Anterior cingulate cortex (tissue), 58 donors: ENCODE measurements around the gene FOXI1.

Source experiments
- DNase-seq, 58 donors: peaks; one replicate each; lab custom pipeline; 2025; lab: John Stamatoyannopoulos, UW

Gene FOXI1

DNA sequence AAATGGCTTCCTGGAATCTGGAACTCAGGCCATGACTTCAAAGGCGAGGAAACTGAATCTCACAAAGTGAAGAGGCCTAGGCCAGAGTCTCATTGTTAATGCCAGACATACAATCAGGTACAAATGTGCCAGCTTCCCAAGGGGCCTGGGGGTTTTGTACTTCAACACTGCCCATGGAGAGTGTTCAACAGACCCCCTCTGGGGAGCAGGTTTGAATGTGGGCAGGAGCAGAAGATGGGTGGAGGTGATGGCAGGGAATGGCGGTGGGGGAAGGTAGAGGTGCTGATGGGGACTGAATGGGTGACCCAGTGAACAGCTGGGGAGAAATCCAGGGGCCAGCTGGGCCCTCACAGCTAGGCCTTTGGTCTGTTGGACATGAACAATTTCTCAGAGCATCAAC is 12.0 kb downstream of the FOXI1 start:
- no peak for DNase-seq

DNA sequence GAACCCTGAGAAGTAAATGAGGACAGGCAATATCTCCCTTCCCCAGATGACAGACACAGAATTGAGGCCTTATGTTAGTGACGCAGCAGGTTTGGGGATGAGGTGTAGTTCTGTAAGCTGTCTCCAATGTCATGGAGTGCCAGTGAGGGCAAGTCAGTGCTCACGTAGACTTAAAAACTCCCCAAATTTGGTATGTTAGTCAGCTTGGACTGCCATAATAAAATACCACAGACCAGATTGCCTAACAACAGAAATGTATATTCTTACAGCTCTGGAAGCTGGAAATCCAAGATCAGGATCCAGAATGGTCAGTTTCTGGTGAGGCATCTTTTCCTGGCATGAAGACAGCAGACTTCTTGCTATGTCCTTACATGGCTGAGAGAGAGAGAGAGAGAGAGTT is 14.9 kb downstream of the FOXI1 start:
- DNase-seq: no peak

DNA sequence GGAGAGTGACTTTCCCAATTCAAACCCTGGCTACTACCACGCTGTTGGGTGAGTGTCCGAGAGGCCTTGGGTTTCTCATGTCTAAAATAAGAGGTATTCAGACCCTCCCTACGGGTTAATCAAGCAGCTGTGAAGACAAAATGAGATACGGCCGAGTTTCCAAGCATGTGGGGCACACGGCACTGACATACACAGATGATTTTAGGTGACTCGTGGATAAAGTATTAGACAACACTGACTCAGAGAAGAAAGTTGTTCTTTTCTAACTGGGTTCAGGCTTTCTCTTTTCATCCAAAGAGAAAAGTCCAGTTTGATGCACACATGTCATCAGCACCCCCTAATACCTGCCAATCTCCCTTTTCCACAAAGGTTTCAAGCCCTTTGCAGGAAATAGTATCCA is 15.6 kb downstream of the FOXI1 start:
- no peak for DNase-seq

DNA sequence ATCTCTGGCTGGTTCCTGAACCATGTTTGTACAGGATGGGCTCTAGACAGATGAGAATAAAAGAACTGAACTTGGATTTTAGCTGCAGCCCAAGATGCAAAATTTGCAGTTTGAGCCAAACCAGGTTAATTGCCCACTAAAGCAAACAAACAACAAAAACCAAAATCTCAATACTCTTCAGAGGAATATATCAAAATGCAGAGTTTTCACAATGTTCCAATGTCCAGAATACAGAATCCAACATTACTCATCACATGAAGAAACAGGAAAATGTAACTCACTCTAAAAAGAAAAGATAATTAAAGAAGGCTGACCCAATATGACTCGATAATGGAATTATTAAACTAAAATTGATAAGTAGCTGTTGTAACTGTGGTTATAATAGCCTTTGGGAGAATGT is 20.4 kb downstream of the FOXI1 start:
- DNase-seq: no peak

DNA sequence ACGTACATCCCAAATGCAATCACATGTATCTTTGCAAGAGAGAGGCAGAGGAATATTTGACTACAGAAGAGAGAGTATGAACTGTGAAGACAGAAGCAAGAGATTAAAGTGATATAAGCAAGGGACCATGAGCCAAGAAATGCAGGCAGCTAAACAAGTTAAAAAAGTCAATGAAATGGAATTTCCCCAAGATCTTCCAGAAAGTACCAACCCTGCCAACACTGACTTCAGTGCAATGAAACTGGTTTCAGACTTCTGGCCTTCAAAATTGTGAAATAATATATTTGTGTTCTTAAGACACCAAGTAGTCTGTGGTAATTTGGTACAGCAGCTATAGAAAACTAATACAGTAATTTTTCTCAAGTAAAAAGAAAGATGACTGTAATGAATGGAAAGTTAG is 20.9 kb downstream of the FOXI1 start:
- DNase-seq: no peak

DNA sequence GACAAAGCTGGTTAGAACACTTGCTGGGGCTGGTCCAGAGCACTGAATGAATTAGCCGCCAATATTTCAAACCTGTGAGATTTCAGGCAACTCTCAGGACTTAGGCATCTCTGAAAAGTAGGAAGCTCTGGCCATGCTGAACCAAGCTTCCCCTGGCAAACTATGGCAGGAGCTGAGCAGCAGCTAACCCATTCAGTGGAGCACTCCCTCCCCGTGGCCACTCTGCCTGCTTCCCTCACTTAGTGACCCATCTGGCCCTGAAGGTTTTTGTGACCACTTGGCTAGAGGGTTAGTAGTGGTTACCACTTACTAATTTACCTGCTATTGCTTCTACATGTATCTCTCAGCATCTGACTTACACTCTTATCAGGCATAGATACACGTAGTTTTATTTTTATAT is 25.5 kb downstream of the FOXI1 start:
- DNase-seq: no peak

DNA sequence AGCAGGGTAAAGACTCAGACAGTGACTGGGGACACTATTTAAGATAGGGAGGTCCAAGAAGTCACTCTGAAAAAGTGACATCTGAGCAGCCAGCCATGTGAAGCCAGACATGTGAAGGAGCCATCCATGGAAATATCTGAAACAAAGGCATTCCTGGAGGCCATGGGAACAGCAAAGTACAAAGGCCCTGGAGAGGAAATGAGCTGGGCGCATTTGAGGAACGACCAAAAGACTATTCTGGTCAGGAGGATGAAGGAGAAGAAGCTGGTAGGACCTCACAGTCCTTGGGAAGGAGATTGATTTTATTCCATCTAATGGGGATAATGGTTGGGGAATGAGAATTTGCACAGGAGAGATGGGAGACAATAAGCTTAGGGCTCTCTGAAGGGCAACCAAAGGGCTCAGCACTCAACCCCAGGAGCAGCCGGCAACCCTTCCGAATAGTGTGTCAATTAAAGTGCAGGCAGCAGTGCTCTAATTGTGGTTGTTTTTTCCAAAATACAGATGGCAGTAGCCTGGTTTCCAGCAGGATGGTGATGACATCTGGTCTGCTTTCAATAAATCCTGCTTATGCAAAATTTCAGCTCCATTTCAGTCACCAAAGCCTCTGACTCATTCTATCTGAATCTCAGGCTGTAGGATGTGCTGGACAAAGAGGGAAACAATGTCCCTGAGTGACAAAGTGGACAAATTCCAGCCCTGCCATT is 26.7 kb downstream of the FOXI1 start:
- DNase-seq: peak in 4 of 58 donors; percentile 19 to 52 (median 36)

DNA sequence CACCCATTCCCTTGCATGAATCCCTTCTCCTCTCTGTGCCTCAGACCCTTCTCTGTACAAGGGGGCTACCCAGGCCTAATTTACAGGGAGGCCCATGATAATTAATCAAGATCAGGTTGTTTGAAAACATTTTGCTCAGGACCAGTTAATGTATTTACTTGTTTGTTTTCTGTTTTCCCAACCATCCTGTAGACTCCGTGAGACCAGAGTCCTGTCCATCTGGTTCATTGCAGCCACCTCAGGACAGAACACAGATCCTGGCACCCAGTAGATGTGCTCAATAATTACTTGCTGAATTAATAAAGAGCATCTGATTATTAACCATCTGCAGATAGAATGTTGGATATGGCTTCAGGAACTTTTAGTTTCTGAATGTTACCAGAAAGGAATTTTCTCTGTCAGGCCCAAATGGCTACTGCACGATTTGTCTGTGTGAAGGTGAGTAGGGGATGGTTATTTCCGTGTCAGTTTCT is 27.3 kb downstream of the FOXI1 start:
- DNase-seq: no peak

DNA sequence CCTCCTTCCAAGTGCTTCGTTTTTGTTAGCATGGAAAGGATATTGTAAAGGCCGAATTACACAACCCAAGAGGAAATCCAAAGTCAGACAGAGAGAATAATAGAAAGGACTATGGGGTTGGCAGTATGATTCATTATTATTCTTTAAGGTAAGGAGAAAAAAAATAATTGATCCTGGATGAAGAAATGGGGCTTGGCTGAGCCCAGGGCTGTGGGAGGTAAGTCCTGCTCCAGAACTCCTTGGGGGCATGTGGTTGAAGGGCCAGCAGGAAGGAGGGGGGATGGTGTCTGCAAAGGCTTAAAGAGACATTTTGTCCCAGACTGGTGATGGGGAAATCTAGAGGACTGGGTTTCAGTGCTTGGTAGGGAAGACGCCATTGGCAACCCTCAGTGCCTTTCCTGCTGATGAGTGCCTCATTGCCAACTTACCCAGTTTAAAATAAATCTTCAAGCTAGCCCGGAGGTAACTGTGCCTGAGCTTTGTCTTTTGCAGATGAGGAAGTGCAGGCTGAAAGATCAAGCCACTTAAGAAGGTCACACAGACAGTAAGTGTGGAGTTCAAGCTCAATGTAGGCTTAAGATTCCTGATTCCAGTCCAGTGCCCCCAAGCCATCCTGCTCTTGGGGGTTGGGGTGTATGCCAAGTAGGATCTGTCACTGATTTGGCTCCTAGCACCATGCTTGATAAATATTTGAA is 30.2 kb downstream of the FOXI1 start:
- DNase-seq: no peak

DNA sequence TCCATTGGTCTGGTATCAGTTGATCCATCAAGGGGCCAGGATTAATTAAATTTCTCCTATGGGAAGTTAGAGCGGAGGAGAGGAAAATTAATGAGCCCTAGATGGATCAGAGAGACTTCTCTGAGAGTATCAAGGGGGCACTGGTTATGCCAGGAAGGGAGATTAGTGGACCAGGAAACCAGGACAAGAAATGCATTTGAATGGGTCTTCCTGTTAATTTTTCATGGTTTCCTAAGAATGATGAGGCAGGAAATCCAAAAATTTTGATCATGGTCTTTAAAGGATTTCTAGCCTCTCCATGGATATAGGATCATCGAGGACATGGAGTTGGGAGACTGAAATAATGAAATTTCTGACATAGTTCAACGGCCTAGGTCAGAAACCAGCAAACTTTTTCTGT is 30.8 kb downstream of the FOXI1 start:
- DNase-seq: no peak

DNA sequence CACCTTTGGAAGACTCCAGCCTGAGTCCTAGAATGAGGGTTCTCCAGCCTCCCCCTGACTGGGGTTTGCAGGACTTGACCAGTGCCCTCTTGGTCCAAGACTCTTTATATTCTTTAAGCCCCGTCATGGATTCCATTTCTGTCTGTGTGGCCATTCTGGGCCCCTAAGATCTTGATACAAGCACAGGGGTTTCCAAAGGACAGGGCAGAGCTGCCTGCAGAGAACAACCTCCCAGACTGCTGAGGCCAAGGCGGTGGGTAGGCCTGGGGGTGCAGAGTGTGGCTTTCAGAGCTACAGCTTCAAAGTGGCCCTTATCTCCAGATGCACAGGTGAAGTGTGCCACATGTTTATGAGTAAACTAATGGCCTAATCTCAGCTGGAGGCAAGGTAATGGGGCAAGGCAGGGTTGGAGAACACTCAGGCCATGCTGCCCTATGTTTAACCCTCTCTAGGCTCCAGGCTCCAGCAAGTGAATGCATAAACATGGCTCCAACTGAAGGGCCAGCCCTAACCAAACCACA is 32.1 kb downstream of the FOXI1 start:
- DNase-seq: no peak

DNA sequence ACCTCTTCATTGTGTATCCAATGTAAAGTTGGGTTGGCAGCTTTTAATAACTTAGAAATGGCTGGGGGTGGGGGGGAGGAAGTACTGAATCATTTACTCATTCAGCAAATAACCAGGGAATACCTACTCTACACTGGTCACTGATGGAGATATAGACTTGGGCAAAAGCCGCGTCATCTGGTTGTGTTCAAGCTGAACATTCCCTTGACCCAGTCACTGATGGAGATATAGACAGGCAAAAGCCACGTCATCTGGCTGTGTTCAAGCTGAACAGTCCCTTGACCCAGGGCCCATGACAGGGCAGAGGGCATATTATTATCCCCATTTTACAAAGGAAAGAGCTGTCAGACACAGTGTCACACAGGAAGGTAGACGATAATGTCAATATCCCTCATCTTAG is 32.6 kb downstream of the FOXI1 start:
- DNase-seq: no peak

DNA sequence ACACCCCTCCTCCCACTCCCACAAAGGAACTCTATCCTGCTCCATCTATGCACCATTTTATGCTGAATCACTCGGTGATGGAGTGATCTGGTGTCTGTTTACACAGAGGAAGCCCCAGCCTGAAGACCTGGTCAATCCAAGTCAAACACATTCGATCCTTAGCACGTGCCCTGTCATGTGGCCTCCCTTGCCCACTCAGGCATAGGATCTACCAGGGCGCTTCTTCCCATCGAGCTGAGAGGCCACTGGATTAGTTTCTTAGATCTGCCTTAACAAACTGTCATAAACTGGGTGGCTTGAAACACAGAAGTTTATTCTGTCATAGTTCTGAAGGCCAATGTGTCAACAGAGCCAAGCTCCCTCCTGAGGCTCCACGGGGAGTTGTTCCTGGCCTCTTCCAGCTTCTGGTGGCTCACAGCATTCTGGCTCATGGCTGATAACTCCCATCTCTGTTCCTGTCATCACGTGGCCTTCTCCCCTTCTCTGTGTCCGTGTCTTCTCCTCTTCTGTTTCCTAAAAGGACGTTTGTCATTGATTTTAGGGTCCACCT is 34.2 kb downstream of the FOXI1 start:
- DNase-seq: no peak

DNA sequence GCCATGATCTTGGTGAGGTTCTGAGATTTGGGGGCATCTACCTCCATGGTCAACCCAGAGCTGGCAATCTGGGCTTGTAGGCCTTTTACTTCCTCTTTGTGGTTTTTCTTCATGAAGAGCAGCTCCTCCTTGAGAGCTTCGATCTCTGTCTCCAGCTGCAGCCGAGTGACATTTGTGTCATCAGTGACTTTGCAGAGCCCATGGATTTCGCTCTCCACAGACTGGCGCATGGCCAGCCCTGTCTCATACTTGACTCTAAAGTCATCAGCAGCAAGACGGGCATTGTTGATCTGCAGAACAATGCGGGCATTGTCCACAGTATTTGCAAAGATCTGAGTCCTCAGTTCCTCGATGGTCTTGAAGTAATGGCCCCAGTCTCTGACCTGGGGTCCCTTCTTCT is 35.5 kb downstream of the FOXI1 start:
- peak in 20 of 58 donors; percentile 2 to 66 (median 37) for DNase-seq

DNA sequence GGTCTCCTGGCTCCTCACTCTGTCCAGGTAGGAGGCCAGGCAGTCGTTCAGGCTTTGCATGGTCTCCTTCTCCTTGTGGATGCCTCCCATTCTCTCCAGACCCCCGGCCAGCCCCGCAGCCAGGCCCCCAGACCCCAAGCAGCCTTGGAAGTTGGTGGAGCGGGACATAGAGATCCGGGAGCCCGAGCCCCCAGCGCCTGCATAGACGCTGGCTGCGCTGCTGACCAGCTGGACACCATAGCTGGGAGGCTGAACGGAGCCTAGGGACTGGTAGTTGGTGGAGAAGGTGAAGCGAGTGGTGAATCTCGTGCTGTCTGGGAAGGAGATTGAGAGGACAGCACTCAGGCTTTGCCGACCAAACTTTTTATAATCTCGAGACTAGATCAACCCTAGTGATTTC is 35.9 kb downstream of the FOXI1 start:
- no peak for DNase-seq

DNA sequence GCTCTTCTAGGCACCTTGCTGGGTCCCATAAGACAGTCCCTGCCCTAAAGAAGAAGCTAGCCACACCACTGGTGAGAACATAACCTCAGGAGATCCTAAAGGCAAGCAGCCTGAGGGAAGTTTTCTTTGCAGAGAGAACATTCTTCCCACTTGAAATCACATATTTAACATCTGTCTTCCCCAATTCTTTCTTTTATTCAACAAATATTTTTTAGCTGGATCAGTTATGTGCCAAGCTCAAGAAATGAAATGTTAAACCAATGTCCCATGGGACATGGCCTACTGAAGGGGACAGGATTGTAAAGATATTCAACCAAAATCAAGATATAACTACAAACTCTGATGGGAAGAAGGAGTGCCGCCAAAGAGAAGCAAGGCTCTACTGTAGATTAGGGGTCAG is 36.5 kb downstream of the FOXI1 start:
- no peak for DNase-seq

DNA sequence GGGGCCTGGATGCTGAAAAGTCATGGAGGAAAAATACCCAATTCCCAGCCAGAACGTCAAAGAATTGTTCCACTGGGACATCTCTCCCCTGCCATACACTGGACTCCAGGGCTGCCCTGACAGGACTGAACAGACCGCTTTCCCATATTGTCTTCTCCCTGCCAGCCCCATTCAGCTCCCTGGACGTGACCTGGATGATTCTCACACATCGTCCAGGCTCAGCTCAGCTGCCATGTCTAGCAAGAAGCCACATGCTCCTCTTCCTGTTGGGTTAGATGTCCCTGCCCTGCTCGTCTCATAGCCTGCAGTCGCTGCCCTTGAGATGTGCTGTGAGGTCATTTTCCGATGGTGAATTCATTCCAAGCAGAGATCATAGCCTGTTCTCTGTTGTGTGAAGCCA is 37.4 kb downstream of the FOXI1 start:
- no peak for DNase-seq

DNA sequence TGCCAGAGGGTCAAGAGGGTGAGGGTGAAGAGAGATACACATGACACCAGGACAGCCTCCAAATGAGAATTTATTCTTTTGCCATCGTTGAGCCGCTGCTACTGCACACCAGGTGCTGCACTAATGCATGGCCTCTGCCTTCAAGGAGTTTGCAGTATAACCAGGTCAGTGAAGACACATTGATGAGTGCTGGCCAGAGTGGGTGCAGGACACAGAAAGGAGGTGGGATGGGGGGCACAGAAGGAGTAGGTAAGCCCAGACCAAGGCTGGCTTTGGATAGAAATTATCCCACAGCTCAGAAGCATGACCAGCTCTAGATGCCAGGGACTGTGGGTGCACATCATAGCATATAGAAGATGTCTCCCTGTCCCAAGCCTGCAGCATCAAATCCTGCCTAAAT is 38.0 kb downstream of the FOXI1 start:
- no peak for DNase-seq

DNA sequence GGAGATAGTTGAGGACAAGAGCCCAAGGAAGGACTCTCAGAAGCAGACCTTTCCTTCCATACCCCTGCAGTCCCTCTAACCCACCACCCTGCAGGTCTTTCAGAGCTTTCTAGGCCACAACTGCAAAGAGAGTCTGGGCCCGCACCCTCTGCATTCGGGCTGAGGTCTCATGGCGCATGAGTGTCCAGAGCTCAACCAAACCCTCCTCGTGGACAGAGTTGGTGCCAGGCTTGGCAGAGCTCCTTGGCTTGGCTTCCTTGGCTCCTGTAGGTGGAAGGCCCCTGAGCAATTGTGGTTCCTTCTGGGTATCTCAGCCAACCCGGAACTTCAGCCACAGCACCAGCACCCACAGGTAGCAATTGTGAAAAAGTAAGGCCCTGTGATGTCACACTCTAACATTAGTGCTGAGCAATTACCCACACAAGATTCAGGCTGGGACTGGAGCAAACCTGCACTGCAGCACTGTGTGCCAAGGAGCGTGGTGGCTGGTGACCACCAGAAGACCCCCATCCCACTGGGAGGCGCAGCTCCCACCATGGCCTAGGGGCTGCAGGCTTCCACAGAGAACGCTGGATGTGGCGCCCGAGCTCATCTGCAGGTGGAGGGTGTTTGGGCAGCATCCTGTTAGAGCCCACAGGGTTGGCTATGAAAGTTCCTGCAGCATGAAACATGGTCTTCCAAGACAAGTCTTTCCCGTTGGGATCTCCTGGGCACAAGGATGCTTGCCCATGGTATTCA is 38.8 kb downstream of the FOXI1 start:
- DNase-seq: no peak

DNA sequence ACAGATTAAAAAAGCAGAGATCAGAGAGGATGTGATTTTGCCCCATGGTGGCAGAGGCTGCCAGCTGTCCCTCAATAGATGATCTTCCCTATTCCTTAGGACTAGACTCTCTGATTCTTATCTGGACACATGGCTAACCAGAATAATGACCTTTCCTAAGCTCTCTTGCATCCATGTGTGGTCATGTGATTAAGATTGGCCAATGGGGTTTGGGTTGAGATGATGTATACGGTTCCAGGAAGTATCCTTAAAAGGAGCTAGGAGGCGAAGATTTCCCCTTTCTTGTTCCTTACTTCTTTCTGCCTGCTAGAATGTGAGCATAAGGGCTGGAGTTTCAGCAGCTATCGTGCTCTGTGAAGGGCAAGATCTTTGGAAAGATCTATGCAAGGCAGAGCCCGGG is 39.8 kb downstream of the FOXI1 start:
- no peak for DNase-seq
